HepG2 (cell line): ENCODE measurements around the gene COPZ1. TPM values are rescaled to one million over a fixed set of nuclear protein-coding genes. Genes with fewer than 3 reads are reported as not detected.

ENCODE experiments used
- AGO1 ChIP-seq: fragments of 200-400 bp; formaldehyde crosslinking; IDR thresholded peaks from 2 replicates; pipeline ENCODE4 v1.6.1; 2017; ENCODE audit warnings: mild to moderate bottlenecking, low read depth, low read length, moderate library complexity; ENCODE audit not compliant: poor library complexity, severe bottlenecking
- ARID5B ChIP-seq: IDR thresholded peaks from 2 replicates; pipeline ENCODE4 v1.4.0; 2020; ENCODE audit warnings: mild to moderate bottlenecking, missing genetic modification reagents
- CTCF ChIP-seq: sonication (generic); formaldehyde crosslinking; IDR thresholded peaks from 2 replicates; pipeline ENCODE4 v1.5.0; 2020; ENCODE audit warnings: mild to moderate bottlenecking, missing genetic modification reagents, moderate library complexity
- IRF2 ChIP-seq: IDR thresholded peaks from 2 replicates; pipeline ENCODE4 v1.6.1; 2018; ENCODE audit warnings: missing genetic modification reagents, missing compliant biosample characterization
- NFAT5 ChIP-seq: sonication (generic); formaldehyde crosslinking; IDR thresholded peaks from 2 replicates; pipeline ENCODE4 v1.4.0; 2020; ENCODE audit warnings: missing genetic modification reagents
- RARA ChIP-seq: IDR thresholded peaks from 2 replicates; pipeline ENCODE4 v1.6.1; 2016; ENCODE audit warnings: missing genetic modification reagents, missing compliant biosample characterization
- RFXAP ChIP-seq: sonication (generic); formaldehyde crosslinking; IDR thresholded peaks from 2 replicates; pipeline ENCODE4 v1.4.0; 2020; ENCODE audit warnings: missing genetic modification reagents, borderline replicate concordance
- SATB2 ChIP-seq: sonication (generic); formaldehyde crosslinking; IDR thresholded peaks from 2 replicates; pipeline ENCODE4 v1.5.0; 2020; ENCODE audit warnings: missing genetic modification reagents
- SMARCE1 ChIP-seq: fragments of 450-650 bp; IDR thresholded peaks from 2 replicates; pipeline ENCODE4 v1.6.1; 2017; ENCODE audit warnings: borderline replicate concordance
- SP1 ChIP-seq, 2 experiments: fragments of 450-650 bp in 1 of 2; sonication (generic) in 1 of 2; formaldehyde crosslinking in 1 of 2; IDR thresholded peaks; 2 replicates each; pipeline versions ENCODE4 v1.4.0 to v1.6.1; 2016 to 2020; ENCODE audit warnings: missing genetic modification reagents in 1 of 2
- ZBTB38 ChIP-seq: sonication (generic); formaldehyde crosslinking; IDR thresholded peaks from 2 replicates; pipeline ENCODE4 v1.5.1; 2020; ENCODE audit warnings: mild to moderate bottlenecking, missing genetic modification reagents
- ZFYVE20 ChIP-seq: sonication (generic); formaldehyde crosslinking; IDR thresholded peaks from 2 replicates; pipeline ENCODE4 v1.8.0; 2023; ENCODE audit warnings: low read depth, mild to moderate bottlenecking, moderate library complexity, missing genetic modification reagents, borderline replicate concordance
- ZNF343 ChIP-seq: sonication (generic); formaldehyde crosslinking; IDR thresholded peaks from 2 replicates; pipeline ENCODE4 v1.4.0; 2020; ENCODE audit warnings: mild to moderate bottlenecking, missing genetic modification reagents
- ZNF350 ChIP-seq: sonication (generic); formaldehyde crosslinking; IDR thresholded peaks from 2 replicates; pipeline ENCODE4 v1.4.0; 2020; ENCODE audit warnings: mild to moderate bottlenecking, low read depth, missing genetic modification reagents, borderline replicate concordance
- ZNF691 ChIP-seq: sonication (generic); formaldehyde crosslinking; IDR thresholded peaks from 2 replicates; pipeline ENCODE4 v1.4.0; 2020; ENCODE audit warnings: missing genetic modification reagents, low read depth, mild to moderate bottlenecking, borderline replicate concordance
- ZNF775 ChIP-seq: sonication (generic); formaldehyde crosslinking; IDR thresholded peaks from 2 replicates; pipeline ENCODE4 v1.4.0; 2020; ENCODE audit warnings: missing genetic modification reagents, mild to moderate bottlenecking, moderate library complexity, borderline replicate concordance
- ZNF780A ChIP-seq: sonication (generic); formaldehyde crosslinking; IDR thresholded peaks from 2 replicates; pipeline ENCODE4 v1.8.0; 2022; ENCODE audit warnings: mild to moderate bottlenecking, missing genetic modification reagents, moderate library complexity
- polyA plus RNA-seq, 8 experiments: library from polyadenylated mRNA; depleted of rRNA in 3 of 8; stranded (reverse) in 7 of 8; unstranded in 1 of 8; fragments of >200 nt; fragmentation: Illumina TruSeq in 4 of 8; extraction: Trizol in 4 of 8; gene quantifications; 2 replicates each; pipeline versions ENCODE4 v1.2.1 to v1.2.3, GENCODE V29; 2011 to 2016; ENCODE audit warnings: low read depth in 4 of 8, missing spikeins in 1 of 8, mixed read lengths in 1 of 8; ENCODE audit not compliant: insufficient read depth in 1 of 8
- total RNA-seq, 5 experiments: library from RNA; depleted of rRNA; stranded (reverse); fragments of >200 nt; fragmentation: Illumina TruSeq; extraction: Trizol; gene quantifications; 2 replicates each; pipeline ENCODE4 v1.2.3, GENCODE V29; 2016; ENCODE audit warnings: low read depth in 1 of 5

COPZ1 gene
- total and polyA plus RNA-seq, 2 of the 13 experiments (the other 11 are each of a cell fraction or from before 2014, with no cell fraction given), result 125 to 184 TPM

- no peak for TF ChIP-seq ZNF780A
- TF ChIP-seq ZNF775 (CRISPR knock-in tag), result no peak
- peak; percentile 88 for TF ChIP-seq ZNF350 (CRISPR knock-in tag)
- no peak for TF ChIP-seq AGO1
- TF ChIP-seq RFXAP (CRISPR knock-in tag), result no peak; the same call in 1 of the 2 replicates
- TF ChIP-seq SP1 (IDR thresholded peaks at IDR 0.05), result no peak
- no peak for TF ChIP-seq SP1 (CRISPR knock-in tag; IDR thresholded peaks at IDR 0.05)
- no peak for TF ChIP-seq NFAT5
- peak; percentile 22; the same call in 1 of the 2 replicates for TF ChIP-seq ZBTB38 (CRISPR knock-in tag)
- TF ChIP-seq ARID5B, result peak; percentile 58
- TF ChIP-seq ZFYVE20 (CRISPR knock-in tag), result no peak
- TF ChIP-seq ZNF343, result no peak
- peak; percentile 58 for TF ChIP-seq IRF2 (CRISPR knock-in tag)
- TF ChIP-seq CTCF (CRISPR knock-in tag), result peak; percentile 93
- no peak for TF ChIP-seq SMARCE1
- no peak for TF ChIP-seq ZNF691 (CRISPR knock-in tag)
- TF ChIP-seq SATB2 (CRISPR knock-in tag), result no peak
- peak; percentile 98 for TF ChIP-seq RARA (CRISPR knock-in tag)
Measured at GRCh38 chr12:54294152-54294952, 30.6 kb upstream of the COPZ1 start (continued).
